Kidney (tissue), 14 donors: Measurements from ENCODE around the gene GPNMB. TPM values are rescaled to one million over a fixed set of nuclear protein-coding genes. Genes with fewer than 3 reads are reported as not detected.

Experiments
- DNase-seq, 5 donors: peaks; one replicate each; pipeline ENCODE4 v3.0.0-alpha.2; 2013 to 2020
- FAIRE-seq: peaks from 2 replicates; lab custom pipeline; 2012; peaks lifted over from hg19 to GRCh38; lab: Jason Lieb, UNC
- H3K27ac ChIP-seq, 2 donors: one replicate each; pipeline ENCODE4 v1.7.0; 2013; ENCODE audit warnings: low read depth in 2 of 2, low read length in 2 of 2, inconsistent platforms in 1 of 2
- H3K27me3 ChIP-seq: one replicate; pipeline ENCODE4 v1.7.1; 2013; ENCODE audit warnings: low read length, inconsistent platforms; ENCODE audit not compliant: control insufficient read depth, insufficient read depth
- H3K36me3 ChIP-seq, 3 donors: one replicate each; pipeline versions ENCODE4 v1.7.0 to v1.7.1; 2013; ENCODE audit warnings: low read length in 3 of 3, control low read depth in 1 of 3, inconsistent platforms in 1 of 3; ENCODE audit not compliant: insufficient read depth in 3 of 3, control insufficient read depth in 2 of 3
- H3K4me1 ChIP-seq, 3 donors: one replicate each; pipeline versions ENCODE4 v1.7.0 to v1.7.1; 2013; ENCODE audit warnings: low read length in 3 of 3, inconsistent platforms in 1 of 3, low read depth in 1 of 3; ENCODE audit not compliant: control insufficient read depth in 2 of 3, insufficient read depth in 2 of 3
- H3K4me3 ChIP-seq, 3 donors: one replicate each; pipeline versions ENCODE4 v1.7.0 to v1.8.1; 2013; ENCODE audit warnings: low read length in 3 of 3, control low read depth in 1 of 3, inconsistent platforms in 1 of 3
- H3K9ac ChIP-seq, 3 donors: one replicate each; pipeline versions ENCODE4 v1.7.0 to v1.7.1; 2013; ENCODE audit warnings: low read length in 3 of 3, control low read depth in 1 of 3, inconsistent platforms in 1 of 3
- H3K9me3 ChIP-seq, 3 donors: one replicate each; pipeline versions ENCODE4 v1.7.0 to v1.7.1; 2013; ENCODE audit warnings: low read length in 3 of 3, control low read depth in 1 of 3, inconsistent platforms in 1 of 3; ENCODE audit not compliant: control insufficient read depth in 2 of 3, insufficient read depth in 1 of 3
- intact Hi-C: fragments of 100-400 bp; cut with DNase I; formaldehyde crosslinking; loops from one replicate; pipeline ENCODE4 v1.11.1; 2022
- polyA plus RNA-seq: library from polyadenylated mRNA; stranded (reverse); fragments of 350-450 nt; fragmentation: Illumina TruSeq; extraction: RNeasy Lipid Tissue Mini Kit (QIAGEN cat#74804); gene quantifications from one replicate; pipeline ENCODE4 v1.2.3, GENCODE V29; 2014; ENCODE audit warnings: low read depth, low replicate concordance; ENCODE audit not compliant: insufficient read depth
- total RNA-seq: library from RNA; stranded (reverse); fragmentation: NEBNext Ultra II Directional; extraction: Animal tissue kit (Norgen Biotek cat#: 25700); gene quantifications from one replicate; pipeline ENCODE4 v1.2.1, GENCODE V29; 2021
- TF ChIP-seq, protein P1 (sequence below): IDR thresholded peaks from 3 replicates; pipeline ENCODE4 v1.5.1; 2012; ENCODE audit warnings: mild to moderate bottlenecking, moderate library complexity, borderline replicate concordance; ENCODE audit not compliant: insufficient read depth; ENCODE audit errors: extremely low read depth
- donor health status: control.
- donor health status: control.
- donor health status: control.
- donor health status: control.
- donor health status: control.
- donor health status: DM: yes; HTN: yes; CAD: no.
- donor health status: Normal renal cell carcinoma (clear cell type).

The GPNMB gene
- total and polyA plus RNA-seq, 2 donors from 2014 or later: 43.9 to 60.6 TPM

DNA sequence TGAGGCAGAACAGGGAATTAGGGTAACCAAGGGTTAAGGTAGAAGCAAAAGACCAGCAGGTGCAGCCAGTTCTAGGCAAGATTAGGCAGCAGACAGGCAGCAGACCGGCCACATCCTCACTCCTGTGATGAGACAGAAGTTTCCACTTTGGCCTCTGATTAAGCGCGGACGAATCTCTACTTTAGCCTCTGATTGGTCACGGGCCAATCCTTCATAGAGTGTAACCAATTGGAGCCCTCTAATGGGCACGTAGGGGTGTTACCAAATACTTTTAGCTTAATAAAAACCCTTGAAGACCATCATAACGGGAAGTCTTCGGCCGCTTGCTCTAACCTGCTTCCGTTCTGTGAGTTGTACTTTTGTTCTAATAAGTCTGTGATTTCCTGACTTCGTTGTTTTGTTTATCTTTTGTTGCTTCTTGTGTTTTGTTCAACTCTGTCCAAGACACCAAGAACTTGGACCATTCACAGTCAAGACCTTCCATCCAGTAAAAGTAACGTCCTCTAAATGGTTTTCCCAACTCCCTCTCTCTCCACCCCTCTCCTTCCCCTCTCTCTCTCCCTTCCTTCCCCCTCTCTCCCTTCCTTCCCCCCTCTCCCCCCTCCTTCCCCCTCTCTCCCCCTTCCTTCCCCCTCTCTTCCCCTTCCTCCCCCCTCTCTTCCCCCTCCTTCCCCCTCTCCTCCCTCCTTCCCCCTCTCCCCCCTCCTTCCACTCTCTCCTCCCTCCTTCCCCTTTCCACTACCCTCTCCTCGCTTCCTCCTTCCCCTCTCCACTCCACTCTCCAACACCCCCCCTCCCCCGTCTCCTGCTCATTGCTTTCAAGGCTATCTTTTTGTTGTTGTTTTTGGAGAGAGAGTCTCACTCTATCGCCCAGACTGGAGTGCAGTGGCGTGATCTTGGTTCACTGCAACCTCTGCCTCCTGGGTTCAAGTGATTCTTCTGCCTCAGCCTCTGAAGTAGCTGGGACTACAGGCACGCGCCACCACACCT lies 39.4 kb downstream of the GPNMB start:
- no peaks in the 10 kb centered on the region for H3K36me3 ChIP-seq
- FAIRE-seq (no peak), DNase-seq (no peak)
- no peak overlapping the region for H3K27ac ChIP-seq
- TF ChIP-seq, protein P1, sequence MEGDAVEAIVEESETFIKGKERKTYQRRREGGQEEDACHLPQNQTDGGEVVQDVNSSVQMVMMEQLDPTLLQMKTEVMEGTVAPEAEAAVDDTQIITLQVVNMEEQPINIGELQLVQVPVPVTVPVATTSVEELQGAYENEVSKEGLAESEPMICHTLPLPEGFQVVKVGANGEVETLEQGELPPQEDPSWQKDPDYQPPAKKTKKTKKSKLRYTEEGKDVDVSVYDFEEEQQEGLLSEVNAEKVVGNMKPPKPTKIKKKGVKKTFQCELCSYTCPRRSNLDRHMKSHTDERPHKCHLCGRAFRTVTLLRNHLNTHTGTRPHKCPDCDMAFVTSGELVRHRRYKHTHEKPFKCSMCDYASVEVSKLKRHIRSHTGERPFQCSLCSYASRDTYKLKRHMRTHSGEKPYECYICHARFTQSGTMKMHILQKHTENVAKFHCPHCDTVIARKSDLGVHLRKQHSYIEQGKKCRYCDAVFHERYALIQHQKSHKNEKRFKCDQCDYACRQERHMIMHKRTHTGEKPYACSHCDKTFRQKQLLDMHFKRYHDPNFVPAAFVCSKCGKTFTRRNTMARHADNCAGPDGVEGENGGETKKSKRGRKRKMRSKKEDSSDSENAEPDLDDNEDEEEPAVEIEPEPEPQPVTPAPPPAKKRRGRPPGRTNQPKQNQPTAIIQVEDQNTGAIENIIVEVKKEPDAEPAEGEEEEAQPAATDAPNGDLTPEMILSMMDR: no peak
- H3K4me1 ChIP-seq: no peaks in the 10 kb centered on the region
- H3K4me3 ChIP-seq: no peak overlapping the region
- no peaks in the 10 kb centered on the region for H3K9me3 ChIP-seq
- intact Hi-C loops: no loop called here
- no peak overlapping the region for H3K9ac ChIP-seq
- H3K27me3 ChIP-seq: no peaks in the 10 kb centered on the region

GRCh38 chr7:23287612-23288011 lies 41.0 kb downstream of the GPNMB start:
- Histone ChIP-seq H3K36me3 (no peaks in the 10 kb centered on the region), H3K4me1 (no peaks in the 10 kb centered on the region), H3K4me3 (no peak overlapping the region), H3K27ac (no peak overlapping the region), H3K27me3 (no peaks in the 10 kb centered on the region), H3K9me3 (no peaks in the 10 kb centered on the region), H3K9ac (no peak overlapping the region)
- TF ChIP-seq, protein P1: no peak
- FAIRE-seq: no peak
- intact Hi-C loops: no loop called here
- DNase-seq: no peak

- Histone ChIP-seq H3K9me3 (no peaks in the 10 kb centered on the region), H3K36me3 (no peaks in the 10 kb centered on the region), H3K27me3 (no peaks in the 10 kb centered on the region), H3K9ac (no peak overlapping the region), H3K4me3 (no peak overlapping the region), H3K27ac (no peak overlapping the region), H3K4me1 (no peaks in the 10 kb centered on the region)
- TF ChIP-seq, protein P1: no peak
- DNase-seq: no peak
- intact Hi-C loops: no loop called here
- FAIRE-seq: no peak
Observed at GRCh38 chr7:23290993-23291392, 44.4 kb downstream of the GPNMB start.
